ENCODE results near the gene PADI4.

- no peak for TF ChIP-seq POLR2A (IDR thresholded peaks at IDR 0.05; ENCODE audit: low read depth, low read length)
- no peak for TF ChIP-seq POU2F2 (IDR thresholded peaks at IDR 0.05; ENCODE audit: low read depth, low read length)
These were observed 26.2 kb upstream of the PADI4 start for GRCh38 chr1:17281775-17282181.

Data from GM12891 (cell line).